PC-9 (cell line): ENCODE measurements around the gene ARHGEF1. TPM values are rescaled to one million over a fixed set of nuclear protein-coding genes. Genes with fewer than 3 reads are reported as not detected.
A peak's percentile ranks its signal among the peaks of the same experiment; 100 is the strongest.

Source experiments
- BruUV-seq: library from RNA; stranded (reverse); fragments of 400-500 nt; replicated peaks from 2 replicates; lab custom pipeline; 2021; lab: Mats Ljungman, UMichigan
- CTCF ChIA-PET: fragments of 300-600 bp; sonication (Branson Sonifier 250); formaldehyde crosslinking; loops from one replicate; lab custom pipeline; 2022; ENCODE audit warnings: antibody characterized with exemption; lab: Charles Lee
- POLR2A ChIA-PET: fragments of 300-600 bp; sonication (Branson Sonifier 250); formaldehyde crosslinking; loops from one replicate; lab custom pipeline; 2022; ENCODE audit warnings: antibody characterized with exemption; ENCODE audit not compliant: unreplicated experiment; lab: Charles Lee
- DNase-seq, 2 experiments: peaks; one replicate each; pipeline versions ENCODE4 v3.0.0 to v3.0.0-alpha.2; 2015 to 2022; ENCODE audit warnings: mixed read lengths in 1 of 2
- H2AFZ ChIP-seq: fragments of 200-600 bp; sonication (generic); 2 replicates; pipeline ENCODE4 v1.8.1; 2017; ENCODE audit warnings: antibody characterized with exemption
- H3F3A ChIP-seq: fragments of 200-600 bp; sonication (generic); 2 replicates; pipeline ENCODE4 v1.8.1; 2017; ENCODE audit warnings: antibody characterized with exemption, mild to moderate bottlenecking, low read depth; ENCODE audit not compliant: insufficient read depth
- H3K27ac ChIP-seq: fragments of 200-600 bp; sonication (generic); 2 replicates; pipeline ENCODE4 v1.6.1; 2016; ENCODE audit warnings: mixed run types
- H3K27me3 ChIP-seq: fragments of 200-600 bp; sonication (generic); 2 replicates; pipeline ENCODE4 v1.6.1; 2016; ENCODE audit warnings: low read depth, mixed run types; ENCODE audit not compliant: insufficient read depth
- H3K36me3 ChIP-seq: fragments of 200-600 bp; sonication (generic); 2 replicates; pipeline ENCODE4 v1.6.1; 2016; ENCODE audit warnings: low read depth, mixed run types
- H3K4me1 ChIP-seq: fragments of 200-600 bp; sonication (generic); replicated peaks from 2 replicates; pipeline ENCODE4 v1.6.1; 2016; ENCODE audit warnings: mixed run types; ENCODE audit not compliant: insufficient read depth
- H3K4me2 ChIP-seq: fragments of 200-600 bp; sonication (generic); 2 replicates; pipeline ENCODE4 v1.6.1; 2017; ENCODE audit warnings: mixed run types
- H3K4me3 ChIP-seq: fragments of 200-600 bp; sonication (generic); 2 replicates; pipeline ENCODE4 v1.6.1; 2016; ENCODE audit warnings: mixed run types
- H3K79me2 ChIP-seq: fragments of 200-600 bp; sonication (generic); 2 replicates; pipeline ENCODE4 v1.6.1; 2017; ENCODE audit warnings: low read depth, mixed run types
- H3K9me2 ChIP-seq: fragments of 200-600 bp; sonication (generic); 2 replicates; pipeline ENCODE4 v1.8.1; 2017; ENCODE audit warnings: mild to moderate bottlenecking; ENCODE audit not compliant: insufficient read depth
- H3K9me3 ChIP-seq: fragments of 200-600 bp; sonication (generic); 2 replicates; pipeline ENCODE4 v1.8.1; 2016; ENCODE audit warnings: low read depth; ENCODE audit not compliant: insufficient read depth
- H4K20me1 ChIP-seq: fragments of 200-600 bp; sonication (generic); 2 replicates; pipeline ENCODE4 v1.8.1; 2017; ENCODE audit not compliant: insufficient read depth
- EZH2 ChIP-seq: fragments of 200-600 bp; sonication (generic); IDR thresholded peaks from 2 replicates; pipeline ENCODE4 v1.8.0; 2017; ENCODE audit warnings: antibody characterized with exemption, low read depth
- intact Hi-C: fragments of 100-400 bp; cut with micrococcal nuclease; formaldehyde crosslinking; loops from one replicate; pipeline ENCODE4 v1.10.0; 2022; ENCODE audit not compliant: unreplicated experiment
- total RNA-seq: library from RNA; stranded (reverse); gene quantifications from 2 replicates; pipeline ENCODE4 v1.2.3, GENCODE V29; 2021
- TF ChIP-seq, protein P1 (sequence below): fragments of 200-600 bp; sonication (generic); conservative IDR thresholded peaks from 2 replicates; pipeline ENCODE4 v1.6.1; 2017; ENCODE audit warnings: mixed run types, antibody characterized with exemption, mild to moderate bottlenecking, moderate library complexity

Gene ARHGEF1
- total RNA-seq, 1 experiment from 2014 or later: 101 TPM

DNA sequence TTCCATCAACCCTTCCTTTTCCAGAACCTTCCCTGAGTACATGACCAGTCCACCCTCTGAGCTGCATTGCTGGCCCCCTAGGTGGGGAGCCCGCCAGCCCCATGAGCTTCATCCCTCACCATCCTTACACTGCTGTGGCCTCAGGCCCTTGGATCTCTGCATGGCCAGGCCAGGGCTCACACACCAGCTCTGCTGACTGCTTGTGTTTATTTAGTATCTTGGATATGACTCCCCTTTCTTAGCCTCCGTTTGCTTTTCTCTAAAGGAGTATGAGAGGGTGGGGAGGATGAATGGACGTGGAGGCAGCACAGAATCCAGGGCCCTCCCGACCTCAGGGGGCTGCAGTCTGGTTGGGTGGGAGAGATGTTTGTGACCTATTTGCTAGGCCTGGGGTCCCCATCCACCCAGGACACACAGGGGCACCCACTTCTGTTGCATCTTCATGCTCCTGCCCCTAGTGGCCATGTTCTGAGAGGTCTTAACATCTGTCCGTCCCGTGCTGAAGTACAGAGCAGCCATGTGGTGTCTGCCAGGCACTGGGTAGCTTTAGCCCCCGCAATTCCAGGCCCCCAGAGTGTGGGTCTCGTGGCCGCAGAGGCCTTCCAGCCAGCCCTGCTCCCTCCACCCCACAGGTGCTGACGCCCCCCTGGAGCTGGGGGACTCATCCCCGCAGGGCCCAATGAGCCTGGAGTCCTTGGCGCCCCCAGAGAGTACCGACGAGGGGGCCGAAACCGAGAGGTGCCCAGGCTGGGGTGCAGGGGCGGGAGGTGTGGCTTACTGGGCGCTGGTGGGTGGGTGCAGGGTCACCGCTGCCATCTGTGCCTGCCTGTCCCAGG, 13.0 kb downstream of the ARHGEF1 start:
- no TSS peak for BruUV-seq
- Histone ChIP-seq H2AFZ (no peak overlapping the region), H3K9me2 (no peaks in the 10 kb centered on the region), H3K36me3 (0 out of 2 replicates have a peak, but pooled peaks cover 12% of the 10 kb centered on the region), H3K4me3 (no peak overlapping the region), H3K79me2 (no peaks in the 10 kb centered on the region), H3F3A (peaks cover 9% of the 10 kb centered on the region; the same call in 1 of the 2 replicates), H3K27ac (no peak overlapping the region), H3K4me2 (no peak overlapping the region), H3K4me1 (no peaks in the 10 kb centered on the region), H4K20me1 (peaks cover 17% of the 10 kb centered on the region), H3K27me3 (no peaks in the 10 kb centered on the region), H3K9me3 (no peaks in the 10 kb centered on the region)
- ChIA-PET POLR2A (no interaction called here), CTCF (no interaction called here)
- no peak for DNase-seq
- TF ChIP-seq EZH2: no peak
- TF ChIP-seq, protein P1, sequence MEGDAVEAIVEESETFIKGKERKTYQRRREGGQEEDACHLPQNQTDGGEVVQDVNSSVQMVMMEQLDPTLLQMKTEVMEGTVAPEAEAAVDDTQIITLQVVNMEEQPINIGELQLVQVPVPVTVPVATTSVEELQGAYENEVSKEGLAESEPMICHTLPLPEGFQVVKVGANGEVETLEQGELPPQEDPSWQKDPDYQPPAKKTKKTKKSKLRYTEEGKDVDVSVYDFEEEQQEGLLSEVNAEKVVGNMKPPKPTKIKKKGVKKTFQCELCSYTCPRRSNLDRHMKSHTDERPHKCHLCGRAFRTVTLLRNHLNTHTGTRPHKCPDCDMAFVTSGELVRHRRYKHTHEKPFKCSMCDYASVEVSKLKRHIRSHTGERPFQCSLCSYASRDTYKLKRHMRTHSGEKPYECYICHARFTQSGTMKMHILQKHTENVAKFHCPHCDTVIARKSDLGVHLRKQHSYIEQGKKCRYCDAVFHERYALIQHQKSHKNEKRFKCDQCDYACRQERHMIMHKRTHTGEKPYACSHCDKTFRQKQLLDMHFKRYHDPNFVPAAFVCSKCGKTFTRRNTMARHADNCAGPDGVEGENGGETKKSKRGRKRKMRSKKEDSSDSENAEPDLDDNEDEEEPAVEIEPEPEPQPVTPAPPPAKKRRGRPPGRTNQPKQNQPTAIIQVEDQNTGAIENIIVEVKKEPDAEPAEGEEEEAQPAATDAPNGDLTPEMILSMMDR: peak; percentile 45; the same call in 1 of the 2 replicates
- intact Hi-C loops: no loop called here

DNA sequence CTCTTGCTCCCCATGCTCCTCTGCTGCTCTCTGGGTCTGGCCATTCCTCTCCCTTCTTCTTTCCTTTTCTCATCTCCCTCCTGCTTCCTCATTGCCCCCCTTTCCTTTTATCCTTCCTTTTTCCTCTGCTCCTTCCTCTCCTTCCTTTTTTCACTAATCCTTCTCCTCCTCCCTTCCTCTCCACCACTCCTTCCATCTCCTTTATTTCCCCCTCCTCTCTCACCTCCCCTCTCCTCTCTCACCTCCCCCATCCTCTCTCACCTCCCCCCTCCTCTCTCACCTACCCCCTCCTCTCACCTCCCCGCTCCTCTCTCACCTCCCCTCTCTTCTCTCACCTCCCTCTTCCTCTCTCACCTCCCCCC, 13.6 kb downstream of the ARHGEF1 start:
- Histone ChIP-seq H3K4me1 (no peaks in the 10 kb centered on the region), H3K9me3 (no peaks in the 10 kb centered on the region), H2AFZ (no peak overlapping the region), H3K79me2 (no peaks in the 10 kb centered on the region), H3K4me3 (no peak overlapping the region), H3K27ac (no peak overlapping the region), H3F3A (peaks cover 9% of the 10 kb centered on the region; the same call in 1 of the 2 replicates), H3K9me2 (no peaks in the 10 kb centered on the region), H3K36me3 (peaks cover 10% of the 10 kb centered on the region; the same call in 1 of the 2 replicates), H4K20me1 (peaks cover 14% of the 10 kb centered on the region), H3K27me3 (no peaks in the 10 kb centered on the region), H3K4me2 (no peak overlapping the region)
- TF ChIP-seq, protein P1: no peak
- TF ChIP-seq EZH2: no peak
- BruUV-seq: no TSS peak
- ChIA-PET POLR2A (no interaction called here), CTCF (no interaction called here)
- no peak for DNase-seq
- intact Hi-C loops: no loop called here

DNA sequence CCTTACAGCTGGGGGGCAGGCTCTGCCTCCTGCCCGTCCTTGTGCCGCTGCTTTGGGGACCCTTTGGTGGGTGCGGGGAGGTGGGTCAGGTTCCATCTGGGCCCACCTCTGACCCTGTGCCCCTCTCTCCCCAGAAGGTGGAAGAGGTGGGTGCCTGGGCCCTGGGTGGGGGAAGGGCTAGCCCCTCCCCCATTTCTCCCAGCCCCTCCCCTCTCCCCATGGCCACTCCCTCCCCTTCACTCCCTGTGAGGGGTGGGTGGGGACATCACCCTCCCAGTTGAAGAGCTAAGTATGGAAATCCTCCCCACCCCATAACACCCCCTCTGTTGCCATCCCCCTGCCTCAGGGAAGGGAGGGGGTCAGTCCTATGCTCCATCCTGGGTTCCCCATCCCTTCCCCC, 14.2 kb downstream of the ARHGEF1 start:
- H3K9me3 ChIP-seq: no peaks in the 10 kb centered on the region
- no peak for DNase-seq
- BruUV-seq: no TSS peak
- H3K36me3 ChIP-seq: peaks cover 6% of the 10 kb centered on the region; the same call in 1 of the 2 replicates
- no peaks in the 10 kb centered on the region for H3K79me2 ChIP-seq
- POLR2A ChIA-PET: no interaction called here
- no peak overlapping the region for H2AFZ ChIP-seq
- H3F3A ChIP-seq: peaks cover 9% of the 10 kb centered on the region; the same call in 1 of the 2 replicates
- H3K4me2 ChIP-seq: no peak overlapping the region
- H3K9me2 ChIP-seq: no peaks in the 10 kb centered on the region
- CTCF ChIA-PET: no interaction called here
- H3K4me1 ChIP-seq: no peaks in the 10 kb centered on the region
- H3K27me3 ChIP-seq: no peaks in the 10 kb centered on the region
- peaks cover 14% of the 10 kb centered on the region for H4K20me1 ChIP-seq
- no peak for TF ChIP-seq EZH2
- TF ChIP-seq, protein P1: no peak
- no peak overlapping the region for H3K4me3 ChIP-seq
- no peak overlapping the region for H3K27ac ChIP-seq
- intact Hi-C loops: no loop called here
